Smooth muscle cell (in vitro differentiated cells): Measurements from ENCODE around the gene MBD2. TPM values are rescaled to one million over a fixed set of nuclear protein-coding genes. Genes with fewer than 3 reads are reported as not detected.
A peak's percentile ranks its signal among the peaks of the same experiment; 100 is the strongest.

Experiments
- DNase-seq: peaks from one replicate; lab custom pipeline; 2025; ENCODE audit not compliant: unreplicated experiment; lab: John Stamatoyannopoulos, UW
- H2AFZ ChIP-seq: fragments of 200-600 bp; sonication (generic); 2 replicates; pipeline ENCODE4 v1.6.0; 2016; ENCODE audit warnings: antibody characterized with exemption, low read depth, mild to moderate bottlenecking
- H3F3A ChIP-seq: fragments of 200-600 bp; sonication (generic); 2 replicates; pipeline ENCODE4 v1.6.0; 2017; ENCODE audit warnings: antibody characterized with exemption, low read depth
- H3K27ac ChIP-seq: fragments of 200-600 bp; sonication (generic); 2 replicates; pipeline ENCODE4 v1.5.1; 2016; ENCODE audit warnings: low read depth, mild to moderate bottlenecking
- H3K27me3 ChIP-seq: fragments of 200-600 bp; sonication (generic); 2 replicates; pipeline ENCODE4 v1.6.1; 2016; ENCODE audit warnings: low read depth, mild to moderate bottlenecking
- H3K36me3 ChIP-seq: fragments of 200-600 bp; sonication (generic); 2 replicates; pipeline ENCODE4 v1.5.1; 2016; ENCODE audit warnings: low read depth
- H3K4me1 ChIP-seq: fragments of 200-600 bp; sonication (generic); 2 replicates; pipeline ENCODE4 v1.5.1; 2016; ENCODE audit warnings: low read depth
- H3K4me2 ChIP-seq: fragments of 200-600 bp; sonication (generic); 2 replicates; pipeline ENCODE4 v1.6.0; 2016; ENCODE audit warnings: mild to moderate bottlenecking
- H3K4me3 ChIP-seq: fragments of 200-600 bp; sonication (generic); 2 replicates; pipeline ENCODE4 v1.5.1; 2016; ENCODE audit warnings: mild to moderate bottlenecking
- H3K79me2 ChIP-seq: fragments of 200-600 bp; sonication (generic); 2 replicates; pipeline ENCODE4 v1.6.0; 2016; ENCODE audit warnings: low read depth, mild to moderate bottlenecking
- H3K9ac ChIP-seq: fragments of 200-600 bp; sonication (generic); 2 replicates; pipeline ENCODE4 v1.6.0; 2016; ENCODE audit warnings: low read depth
- H3K9me3 ChIP-seq: fragments of 200-600 bp; sonication (generic); replicated peaks from 2 replicates; pipeline ENCODE4 v1.5.1; 2016; ENCODE audit warnings: low read depth
- H4K20me1 ChIP-seq: fragments of 200-600 bp; sonication (generic); 2 replicates; pipeline ENCODE4 v1.6.0; 2016; ENCODE audit warnings: low read depth
- CTCF ChIP-seq: fragments of 200-600 bp; sonication (generic); IDR thresholded peaks from 2 replicates; pipeline ENCODE4 v1.5.1; 2017; ENCODE audit warnings: borderline replicate concordance, mild to moderate bottlenecking, antibody characterized with exemption; ENCODE audit not compliant: insufficient read depth, poor library complexity, severe bottlenecking
- WGBS: methylation state at CpG from one replicate; pipeline ENCODE4 v1.1.7; 2016; ENCODE audit warnings: low lambda C conversion rate; 5-methylcytosine and 5-hydroxymethylcytosine counted together
- polyA plus RNA-seq: library from polyadenylated mRNA; unstranded; fragments of >200 nt; fragmentation: Nextera tagmentation; extraction: Ambion mirVana; gene quantifications from 2 replicates; pipeline ENCODE4 v1.2.1, GENCODE V29; 2016
- total RNA-seq: library from RNA; depleted of rRNA; stranded (reverse); fragments of >200 nt; gene quantifications from 2 replicates; pipeline ENCODE4 v1.2.3, GENCODE V29; 2014

Gene MBD2, protein sequence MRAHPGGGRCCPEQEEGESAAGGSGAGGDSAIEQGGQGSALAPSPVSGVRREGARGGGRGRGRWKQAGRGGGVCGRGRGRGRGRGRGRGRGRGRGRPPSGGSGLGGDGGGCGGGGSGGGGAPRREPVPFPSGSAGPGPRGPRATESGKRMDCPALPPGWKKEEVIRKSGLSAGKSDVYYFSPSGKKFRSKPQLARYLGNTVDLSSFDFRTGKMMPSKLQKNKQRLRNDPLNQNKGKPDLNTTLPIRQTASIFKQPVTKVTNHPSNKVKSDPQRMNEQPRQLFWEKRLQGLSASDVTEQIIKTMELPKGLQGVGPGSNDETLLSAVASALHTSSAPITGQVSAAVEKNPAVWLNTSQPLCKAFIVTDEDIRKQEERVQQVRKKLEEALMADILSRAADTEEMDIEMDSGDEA
- total RNA-seq (18.8 and 28.5 TPM in 2 replicates), polyA plus RNA-seq (42.6 and 63.9 TPM in 2 replicates)

DNA sequence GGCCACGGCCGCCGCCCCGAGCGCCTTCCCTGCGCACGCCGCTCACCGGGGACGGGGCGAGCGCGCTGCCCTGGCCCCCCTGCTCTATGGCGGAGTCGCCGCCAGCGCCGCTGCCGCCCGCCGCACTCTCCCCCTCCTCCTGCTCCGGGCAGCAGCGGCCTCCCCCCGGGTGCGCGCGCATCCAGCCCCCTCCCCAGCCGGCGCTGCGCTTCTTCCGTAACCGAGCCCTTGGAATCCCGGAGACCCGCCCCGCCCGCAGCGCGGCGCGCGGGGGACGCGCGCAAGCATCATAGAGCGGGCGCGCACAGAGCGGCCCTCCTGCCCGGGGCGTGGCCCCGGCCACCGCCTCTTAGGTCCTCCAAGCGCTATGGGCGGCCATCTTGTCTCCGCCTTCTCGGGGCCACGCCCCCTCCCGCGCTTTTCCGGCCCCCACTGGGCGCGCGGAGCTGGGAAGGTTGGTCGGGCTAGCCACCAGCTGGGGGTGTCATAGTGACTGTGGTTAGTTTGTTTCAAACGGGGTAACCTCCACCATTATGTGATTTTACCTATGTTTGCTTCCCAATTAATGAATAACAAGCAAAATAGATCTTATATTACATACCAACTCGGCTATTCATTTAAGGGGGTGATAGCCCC lies at the start of gene MBD2:
TSS of gene MBD2 (minus strand) at position 291 of the 636 bp plus-strand sequence. CDS start at position 181, 110 bp downstream.
- H3K27ac ChIP-seq, result peak within 1 kb of the TSS; percentile 53
- H3F3A ChIP-seq, result no peaks in the 10 kb centered on the region
- peaks cover 44% of the 10 kb centered on the region for H3K79me2 ChIP-seq
- peaks cover 44% of the 10 kb centered on the region for H4K20me1 ChIP-seq
- peak within 1 kb of the TSS; percentile 94 for H2AFZ ChIP-seq
- no peak for TF ChIP-seq CTCF
- DNase-seq, result peak; percentile 80
- H3K9me3 ChIP-seq, result no peaks in the 10 kb centered on the region
- H3K4me3 ChIP-seq, result peak within 1 kb of the TSS; percentile 82
- no peaks in the 10 kb centered on the region for H3K27me3 ChIP-seq
- WGBS, result under 1% methylated on average over 22 of the region's 66 CpGs
- H3K36me3 ChIP-seq, result no peaks in the 10 kb centered on the region
- peak within 1 kb of the TSS; percentile 58 for H3K9ac ChIP-seq
- H3K4me2 ChIP-seq, result peak within 1 kb of the TSS; percentile 96
- peaks cover 17% of the 10 kb centered on the region for H3K4me1 ChIP-seq

DNA sequence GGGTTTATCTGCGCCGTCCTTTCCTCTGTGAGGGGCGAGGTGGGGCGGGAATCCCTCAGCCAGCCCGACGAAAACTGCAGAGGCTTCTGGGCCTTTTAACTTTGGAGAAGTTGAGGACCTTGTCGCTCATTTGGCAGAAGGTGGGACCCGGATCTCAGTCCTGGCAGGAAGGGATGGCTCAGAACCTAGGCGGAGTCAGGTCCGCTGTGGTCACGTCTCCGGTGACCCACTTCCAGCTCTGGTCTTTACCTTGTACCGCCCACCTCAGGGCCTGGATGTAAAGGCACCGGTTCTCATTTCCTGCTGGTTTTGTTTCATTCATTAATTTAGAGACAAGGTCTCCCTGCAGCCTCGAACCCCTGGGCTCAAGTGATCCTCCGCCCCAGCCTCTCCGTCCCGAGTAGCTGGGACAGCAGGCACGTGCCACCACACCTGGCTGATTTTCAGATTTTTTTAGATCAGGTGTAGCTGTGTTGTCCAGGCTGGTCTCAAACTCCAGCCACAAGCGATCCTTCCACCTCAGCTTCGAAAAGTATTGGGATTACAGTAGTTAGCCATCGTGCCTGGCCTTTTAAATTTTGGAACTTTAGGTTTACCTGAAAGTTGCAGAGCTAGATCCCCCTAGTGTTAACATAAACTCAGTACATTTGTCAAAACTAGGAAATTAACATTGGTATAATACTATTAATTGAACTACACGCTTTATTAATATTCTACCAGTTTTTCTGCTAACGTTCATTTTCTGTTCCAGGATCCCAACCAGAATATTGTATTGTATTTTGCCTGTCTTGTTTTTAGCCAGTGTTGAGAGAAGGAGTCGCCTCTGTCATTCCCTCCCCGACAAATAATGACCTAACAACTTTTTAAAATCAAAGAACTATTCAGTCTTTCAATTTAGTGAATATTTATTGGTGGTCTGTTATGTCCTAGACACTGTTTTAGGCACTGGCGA lies 45.7 kb upstream of the MBD2 start:
- Histone ChIP-seq H3K4me2 (peak overlapping the region; percentile 94), H2AFZ (peak overlapping the region; percentile 81), H3F3A (no peaks in the 10 kb centered on the region), H4K20me1 (peaks cover 4% of the 10 kb centered on the region), H3K9ac (peak overlapping the region; percentile 93), H3K4me3 (peak overlapping the region; percentile 81), H3K4me1 (peaks cover 21% of the 10 kb centered on the region), H3K27me3 (no peaks in the 10 kb centered on the region), H3K9me3 (no peaks in the 10 kb centered on the region), H3K27ac (peak overlapping the region; percentile 93), H3K36me3 (no peaks in the 10 kb centered on the region), H3K79me2 (peaks cover 22% of the 10 kb centered on the region)
- TF ChIP-seq CTCF, result peak; percentile 35
- 14% methylated on average over 27 of the region's 27 CpGs for WGBS
- peak; percentile 33 for DNase-seq

DNA sequence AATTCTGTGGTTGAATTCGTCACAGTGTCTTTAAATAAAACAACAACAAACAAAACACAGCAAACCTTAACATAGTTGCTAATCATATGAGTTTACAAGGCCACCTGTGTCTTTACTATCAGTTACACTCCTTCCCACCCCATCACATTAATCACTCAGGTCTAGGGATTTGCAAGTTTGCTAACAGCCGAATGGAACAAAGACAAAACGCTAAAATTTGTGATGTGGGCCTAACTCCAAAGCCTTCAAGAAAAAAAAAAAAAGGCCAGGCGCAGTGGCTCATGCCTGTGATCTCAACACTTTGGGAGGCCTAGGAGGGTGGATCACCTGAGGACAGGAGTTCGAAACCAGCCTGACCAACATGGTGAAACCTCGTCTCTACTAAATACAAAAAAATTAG lies 44.3 kb upstream of the MBD2 start:
- Histone ChIP-seq H3K79me2 (peaks cover 14% of the 10 kb centered on the region), H3K4me1 (peaks cover 21% of the 10 kb centered on the region), H3K27me3 (no peaks in the 10 kb centered on the region), H3K27ac (peak overlapping the region; percentile 93), H4K20me1 (no peaks in the 10 kb centered on the region), H2AFZ (peak overlapping the region; percentile 81), H3K9ac (peak overlapping the region; percentile 93), H3K36me3 (no peaks in the 10 kb centered on the region), H3K9me3 (no peaks in the 10 kb centered on the region), H3F3A (peaks cover 4% of the 10 kb centered on the region), H3K4me3 (peak overlapping the region; percentile 81), H3K4me2 (peak overlapping the region; percentile 94)
- no peak for DNase-seq
- TF ChIP-seq CTCF, result no peak
- WGBS, result 62% methylated on average over 6 of the region's 6 CpGs
